IPS-18a (cell line): ENCODE data around the gene FTO.
"Not testable (repeated sequence)": the region's sequence is repeated elsewhere in the genome, so short reads cannot be mapped to it uniquely, and the experiment has no call there.

Source experiments
- H3K27ac ChIP-seq: one replicate; pipeline ENCODE4 v1.5.1; 2013; ENCODE audit warnings: low read length
- H3K27me3 ChIP-seq: one replicate; pipeline ENCODE4 v1.6.1; 2013; ENCODE audit warnings: mild to moderate bottlenecking, low read length; ENCODE audit not compliant: control insufficient read depth, insufficient read depth
- H3K36me3 ChIP-seq: one replicate; pipeline ENCODE4 v1.6.1; 2013; ENCODE audit warnings: low read depth, low read length; ENCODE audit not compliant: control insufficient read depth
- H3K4me1 ChIP-seq: one replicate; pipeline ENCODE4 v1.6.1; 2013; ENCODE audit warnings: low read depth, low read length; ENCODE audit not compliant: control insufficient read depth
- H3K4me3 ChIP-seq: one replicate; pipeline ENCODE4 v1.5.1; 2013; ENCODE audit warnings: low read length
- H3K9ac ChIP-seq: one replicate; pipeline ENCODE4 v1.6.1; 2013; ENCODE audit warnings: mild to moderate bottlenecking, low read length, moderate library complexity
- H3K9me3 ChIP-seq: one replicate; pipeline ENCODE4 v1.6.1; 2013; ENCODE audit warnings: low read depth, low read length; ENCODE audit not compliant: control insufficient read depth

FTO gene

GRCh38 chr16:53836680-53837079 is 132.7 kb downstream of the FTO start:
- H3K27ac ChIP-seq: no peak overlapping the region
- H3K27me3 ChIP-seq: no peaks in the 10 kb centered on the region
- H3K9me3 ChIP-seq: no peaks in the 10 kb centered on the region

DNA sequence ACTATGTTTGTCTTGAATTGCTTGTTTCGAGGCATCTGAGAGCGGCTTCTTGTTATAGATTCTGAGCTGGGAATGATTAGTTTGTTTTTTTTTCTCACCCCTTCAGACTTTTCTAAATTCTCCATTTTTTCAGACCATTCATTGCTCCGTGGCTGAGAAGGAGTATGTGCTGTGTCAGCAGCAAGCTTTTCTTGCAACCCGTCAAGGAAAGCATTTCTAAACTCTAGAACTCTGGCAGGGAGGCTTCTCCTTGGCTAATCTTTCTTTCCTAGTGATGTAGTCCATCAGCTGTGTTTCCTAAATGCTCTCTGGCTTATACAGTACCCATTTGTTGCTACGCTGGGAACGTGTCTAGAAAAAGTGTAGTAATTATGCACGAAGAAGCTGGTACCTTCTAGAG is 133.5 kb downstream of the FTO start:
- no peak overlapping the region for H3K9ac ChIP-seq
- no peak overlapping the region for H3K4me3 ChIP-seq
- H3K4me1 ChIP-seq: no peaks in the 10 kb centered on the region
- H3K27me3 ChIP-seq: no peaks in the 10 kb centered on the region
- H3K9me3 ChIP-seq: no peaks in the 10 kb centered on the region
- no peaks in the 10 kb centered on the region for H3K36me3 ChIP-seq
- no peak overlapping the region for H3K27ac ChIP-seq

More at GRCh38 chr16:53836680-53837079, 132.7 kb downstream of the FTO start:
- no peak overlapping the region for H3K4me3 ChIP-seq
- H3K4me1 ChIP-seq: no peaks in the 10 kb centered on the region
- no peak overlapping the region for H3K9ac ChIP-seq
- no peaks in the 10 kb centered on the region for H3K36me3 ChIP-seq

- no peaks in the 10 kb centered on the region for H3K4me1 ChIP-seq
- H3K27ac ChIP-seq: no peak overlapping the region
- H3K27me3 ChIP-seq: no peaks in the 10 kb centered on the region
- no peaks in the 10 kb centered on the region for H3K36me3 ChIP-seq
- no peak overlapping the region for H3K4me3 ChIP-seq
- H3K9ac ChIP-seq: no peak overlapping the region
- H3K9me3 ChIP-seq: no peaks in the 10 kb centered on the region
These were observed 135.2 kb downstream of the FTO start for GRCh38 chr16:53839150-53839549.

GRCh38 chr16:53840456-53840855 is 136.5 kb downstream of the FTO start:
- H3K9me3 ChIP-seq: no peaks in the 10 kb centered on the region

GRCh38 chr16:53841884-53842283 is 137.9 kb downstream of the FTO start:
- no peak overlapping the region for H3K27ac ChIP-seq
- no peaks in the 10 kb centered on the region for H3K9me3 ChIP-seq
- H3K9ac ChIP-seq: no peak overlapping the region
- H3K36me3 ChIP-seq: no peaks in the 10 kb centered on the region
- H3K4me1 ChIP-seq: no peaks in the 10 kb centered on the region
- H3K4me3 ChIP-seq: no peak overlapping the region
- no peaks in the 10 kb centered on the region for H3K27me3 ChIP-seq

More at GRCh38 chr16:53840456-53840855, 136.5 kb downstream of the FTO start:
- no peak overlapping the region for H3K4me3 ChIP-seq
- no peaks in the 10 kb centered on the region for H3K4me1 ChIP-seq
- H3K36me3 ChIP-seq: no peaks in the 10 kb centered on the region
- H3K9ac ChIP-seq: no peak overlapping the region
- no peaks in the 10 kb centered on the region for H3K27me3 ChIP-seq
- no peak overlapping the region for H3K27ac ChIP-seq

DNA sequence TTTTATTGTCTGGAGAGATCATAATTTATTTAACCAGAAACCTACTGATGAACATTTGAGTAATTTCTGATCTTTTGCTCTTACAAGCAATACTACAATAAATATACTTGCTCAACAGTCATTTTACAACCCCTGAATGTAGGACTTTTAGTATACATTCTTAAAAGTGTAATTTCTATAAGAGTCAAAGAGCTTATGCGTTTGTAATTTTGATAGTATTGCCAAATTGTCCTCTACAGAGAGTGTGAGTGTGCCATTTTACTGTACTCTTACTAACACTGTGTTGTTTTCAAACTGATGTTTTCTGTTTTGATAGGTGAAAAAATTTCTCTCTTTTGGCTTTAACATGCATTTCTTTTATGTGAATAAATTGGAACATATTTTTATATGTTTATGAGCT is 139.1 kb downstream of the FTO start:
- Histone ChIP-seq H3K4me3 (no peak overlapping the region), H3K36me3 (no peaks in the 10 kb centered on the region), H3K4me1 (no peaks in the 10 kb centered on the region), H3K27me3 (no peaks in the 10 kb centered on the region), H3K27ac (no peak overlapping the region), H3K9ac (no peak overlapping the region), H3K9me3 (no peaks in the 10 kb centered on the region)

DNA sequence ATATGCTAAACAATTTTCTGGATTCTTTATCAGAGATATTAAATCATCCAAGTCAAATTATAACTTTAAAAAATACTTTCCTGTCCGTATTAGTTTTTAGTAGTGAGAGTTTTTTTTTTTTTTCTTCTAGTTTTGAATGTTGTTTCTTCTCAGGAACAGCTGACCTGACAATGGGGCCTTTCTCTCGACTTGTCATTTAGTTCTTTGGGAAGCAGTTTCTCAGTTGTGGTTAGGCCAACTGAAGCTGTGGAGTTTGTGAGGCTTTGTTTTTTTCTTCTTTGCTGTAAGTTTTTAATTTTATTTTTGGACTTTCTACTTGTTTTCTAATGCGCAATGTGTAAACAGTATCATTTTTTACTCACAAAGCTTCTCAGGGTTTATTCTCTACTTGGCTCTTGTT is 140.8 kb downstream of the FTO start:
- no peak overlapping the region for H3K4me3 ChIP-seq
- no peaks in the 10 kb centered on the region for H3K27me3 ChIP-seq
- H3K9ac ChIP-seq: no peak overlapping the region
- H3K9me3 ChIP-seq: no peaks in the 10 kb centered on the region
- peaks cover 12% of the 10 kb centered on the region for H3K4me1 ChIP-seq
- no peaks in the 10 kb centered on the region for H3K36me3 ChIP-seq
- no peak overlapping the region for H3K27ac ChIP-seq

GRCh38 chr16:53846549-53846948 is 142.6 kb downstream of the FTO start:
- H3K27ac ChIP-seq, H3K27me3 ChIP-seq, H3K9me3 ChIP-seq, H3K9ac ChIP-seq, H3K4me3 ChIP-seq, H3K36me3 ChIP-seq: not testable (repeated sequence)
- peaks cover 12% of the 10 kb centered on the region for H3K4me1 ChIP-seq

GRCh38 chr16:53846971-53847370 is 143.0 kb downstream of the FTO start:
- no peak overlapping the region for H3K27ac ChIP-seq
- H3K27me3 ChIP-seq: no peaks in the 10 kb centered on the region
- H3K4me3 ChIP-seq: no peak overlapping the region
- H3K9me3 ChIP-seq: no peaks in the 10 kb centered on the region
- H3K36me3 ChIP-seq: no peaks in the 10 kb centered on the region
- no peak overlapping the region for H3K9ac ChIP-seq
- peaks cover 12% of the 10 kb centered on the region for H3K4me1 ChIP-seq

- no peaks in the 10 kb centered on the region for H3K9me3 ChIP-seq
- no peak overlapping the region for H3K9ac ChIP-seq
- H3K4me3 ChIP-seq: no peak overlapping the region
- no peaks in the 10 kb centered on the region for H3K27me3 ChIP-seq
- H3K36me3 ChIP-seq: no peaks in the 10 kb centered on the region
- H3K27ac ChIP-seq: no peak overlapping the region
- H3K4me1 ChIP-seq: peaks cover 12% of the 10 kb centered on the region
These were observed 144.5 kb downstream of the FTO start for GRCh38 chr16:53848277-53848942.

- Histone ChIP-seq H3K36me3 (no peaks in the 10 kb centered on the region), H3K9me3 (no peaks in the 10 kb centered on the region), H3K4me3 (no peak overlapping the region), H3K27me3 (no peaks in the 10 kb centered on the region), H3K27ac (no peak overlapping the region), H3K4me1 (peaks cover 12% of the 10 kb centered on the region), H3K9ac (no peak overlapping the region)
These were observed 145.0 kb downstream of the FTO start for GRCh38 chr16:53848950-53849349.

- Histone ChIP-seq H3K9me3 (no peaks in the 10 kb centered on the region), H3K4me1 (peaks cover 12% of the 10 kb centered on the region), H3K27ac (no peak overlapping the region), H3K4me3 (no peak overlapping the region), H3K27me3 (no peaks in the 10 kb centered on the region), H3K36me3 (no peaks in the 10 kb centered on the region), H3K9ac (no peak overlapping the region)
These were observed 145.6 kb downstream of the FTO start for GRCh38 chr16:53849585-53849984.
